GM19324 (cell line): ENCODE measurements around the gene CRELD2.

Experiments
- ATAC-seq: cut with Tn5 transposase; IDR thresholded peaks from one replicate; pipeline ENCODE4 v1.9.1; 2021; ENCODE audit warnings: mild to moderate bottlenecking, moderate library complexity; ENCODE audit not compliant: unreplicated experiment, low FRiP score

The CRELD2 gene

DNA sequence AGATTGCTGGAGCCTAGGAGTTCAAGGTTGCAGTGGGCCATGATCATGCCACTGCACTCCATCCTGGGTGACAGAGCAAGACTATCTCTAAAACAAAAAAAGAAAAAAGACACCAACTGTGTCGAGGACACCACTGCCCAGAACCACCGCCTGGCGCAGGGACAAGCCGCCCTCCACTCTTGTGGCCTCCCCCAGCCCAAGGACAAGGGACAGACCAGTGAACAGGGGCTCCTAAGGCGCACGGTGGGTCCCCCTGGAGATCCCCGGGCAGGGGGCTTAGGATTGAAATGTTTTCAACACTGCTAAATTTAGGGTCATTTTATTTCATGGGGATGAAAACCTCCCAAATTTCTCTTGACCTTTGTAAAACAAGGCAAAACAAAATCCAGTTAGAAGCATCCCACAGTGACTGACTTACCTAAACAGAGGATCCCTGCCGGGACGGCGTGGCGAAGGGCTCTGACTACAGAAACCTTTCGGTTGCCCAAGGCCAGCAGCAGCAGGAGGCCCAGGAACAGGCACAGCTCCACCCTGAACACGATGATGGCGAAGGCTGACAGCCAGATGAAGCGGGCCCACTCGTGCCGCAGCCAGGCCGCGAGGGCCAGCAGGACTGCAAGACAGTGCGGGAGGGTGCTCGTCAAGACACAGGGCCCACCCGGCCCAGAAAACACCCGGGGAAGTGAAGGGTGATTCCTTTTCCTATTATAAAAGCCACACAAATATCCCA lies 8.8 kb upstream of the CRELD2 start:
- ATAC-seq = no peak

DNA sequence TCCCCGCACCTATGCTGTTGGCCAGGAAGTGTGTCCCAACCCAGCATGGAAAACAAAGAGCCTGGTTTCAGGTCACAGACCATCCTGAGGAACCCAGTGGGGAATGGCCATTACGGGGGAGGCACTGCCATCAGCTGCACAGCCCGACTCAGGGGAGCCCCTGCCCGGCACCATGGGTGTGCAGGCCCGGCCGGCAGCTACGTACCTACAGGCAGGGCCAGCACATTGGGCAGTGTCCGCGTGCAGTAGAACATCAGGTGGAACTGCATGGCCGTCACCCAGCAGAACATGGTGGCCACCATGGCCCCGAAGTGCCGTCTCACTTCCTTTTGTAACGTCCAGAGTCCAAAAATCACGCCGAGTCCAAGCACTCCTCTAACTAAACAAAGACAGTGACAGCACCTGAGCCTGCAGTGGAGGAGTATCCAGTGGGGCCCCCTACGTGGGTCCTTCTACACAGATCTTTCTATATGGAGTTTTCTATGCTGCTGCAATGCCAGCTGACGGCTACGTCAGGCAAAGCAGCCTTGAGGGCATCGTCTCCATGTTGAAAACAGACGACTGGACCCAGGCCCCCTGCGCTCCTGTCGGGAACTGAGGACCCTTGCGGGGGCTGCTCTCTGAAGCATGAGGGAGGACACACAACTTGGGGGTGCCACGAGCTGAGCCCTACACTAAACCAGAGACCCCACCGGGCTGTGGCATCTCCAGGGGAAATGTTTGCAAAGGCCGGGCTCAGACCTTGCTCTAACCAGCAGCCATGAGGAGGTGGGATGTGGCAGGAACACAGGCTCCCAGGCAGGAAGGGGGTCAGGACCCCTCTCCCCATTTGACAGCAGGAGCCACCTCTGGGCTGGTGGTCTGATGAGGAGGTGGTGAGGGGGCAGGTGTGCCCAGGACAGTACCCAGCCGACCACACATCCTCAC lies 7.9 kb upstream of the CRELD2 start:
- ATAC-seq = no peak

GRCh38 chr22:49911881-49912625 lies 6.4 kb upstream of the CRELD2 start:
- no peak for ATAC-seq

DNA sequence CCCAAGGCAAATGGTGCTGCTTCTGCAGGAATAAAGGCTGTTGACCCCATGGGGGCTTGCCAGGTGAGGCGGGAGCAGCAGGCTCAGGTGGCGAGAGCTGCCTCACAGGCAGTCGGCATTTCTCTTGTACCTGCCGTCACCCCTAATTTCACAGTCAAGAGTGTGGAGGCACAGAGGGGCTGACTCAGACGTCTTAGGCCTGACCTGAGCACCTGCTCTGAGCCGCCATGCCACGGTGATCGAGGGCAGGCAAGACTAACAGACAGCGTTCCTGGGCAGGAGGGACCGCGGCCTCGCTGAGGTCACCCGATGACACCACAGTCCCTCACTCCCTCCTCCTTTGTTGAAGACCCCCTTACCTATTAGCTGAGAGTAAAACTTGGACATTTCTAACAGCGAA lies 5.4 kb upstream of the CRELD2 start:
- ATAC-seq = no peak

DNA sequence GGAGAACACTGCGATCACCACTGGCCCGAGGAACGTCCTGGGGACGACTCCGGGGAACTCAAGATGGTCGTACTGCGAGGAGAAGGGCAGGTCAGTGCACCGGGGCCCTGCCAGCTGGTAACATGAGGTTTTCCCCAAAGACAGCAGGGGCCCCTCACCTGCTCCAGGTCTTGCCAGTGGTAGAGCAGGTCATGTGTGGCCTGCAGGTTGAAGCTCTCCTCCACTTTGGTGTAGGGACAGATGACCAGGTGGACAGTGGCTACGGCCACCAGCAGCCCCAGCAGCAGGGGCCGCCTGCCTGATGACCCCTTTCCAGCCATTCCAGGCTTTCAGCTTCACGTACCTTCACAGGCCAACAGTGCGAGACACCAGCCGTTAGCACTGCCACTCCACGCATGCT lies 5.0 kb upstream of the CRELD2 start:
- ATAC-seq = no peak

- ATAC-seq = no peak
Measured at GRCh38 chr22:49914256-49914655, 4.2 kb upstream of the CRELD2 start.

- ATAC-seq = no peak
Measured at GRCh38 chr22:49915610-49916009, 2.8 kb upstream of the CRELD2 start.

DNA sequence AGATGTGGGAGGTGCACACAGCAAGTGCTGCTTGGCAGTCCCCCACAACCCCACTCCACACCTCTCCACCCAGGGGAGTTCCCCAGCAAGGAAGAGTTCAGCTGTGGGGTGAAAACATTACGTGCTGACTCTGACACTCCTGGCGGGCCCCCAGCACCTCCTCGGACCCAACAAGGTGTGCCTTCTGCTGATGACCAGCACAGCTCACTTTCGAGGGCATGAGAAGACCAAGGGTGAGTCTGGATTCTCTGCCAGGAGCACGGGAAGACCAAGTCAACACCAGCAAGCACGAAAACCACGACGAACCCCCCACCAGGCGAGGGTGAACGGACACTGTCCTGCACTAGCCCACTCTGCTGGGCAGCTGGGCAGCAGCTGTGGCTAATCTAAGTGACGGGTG lies 1.6 kb upstream of the CRELD2 start:
- no peak for ATAC-seq

DNA sequence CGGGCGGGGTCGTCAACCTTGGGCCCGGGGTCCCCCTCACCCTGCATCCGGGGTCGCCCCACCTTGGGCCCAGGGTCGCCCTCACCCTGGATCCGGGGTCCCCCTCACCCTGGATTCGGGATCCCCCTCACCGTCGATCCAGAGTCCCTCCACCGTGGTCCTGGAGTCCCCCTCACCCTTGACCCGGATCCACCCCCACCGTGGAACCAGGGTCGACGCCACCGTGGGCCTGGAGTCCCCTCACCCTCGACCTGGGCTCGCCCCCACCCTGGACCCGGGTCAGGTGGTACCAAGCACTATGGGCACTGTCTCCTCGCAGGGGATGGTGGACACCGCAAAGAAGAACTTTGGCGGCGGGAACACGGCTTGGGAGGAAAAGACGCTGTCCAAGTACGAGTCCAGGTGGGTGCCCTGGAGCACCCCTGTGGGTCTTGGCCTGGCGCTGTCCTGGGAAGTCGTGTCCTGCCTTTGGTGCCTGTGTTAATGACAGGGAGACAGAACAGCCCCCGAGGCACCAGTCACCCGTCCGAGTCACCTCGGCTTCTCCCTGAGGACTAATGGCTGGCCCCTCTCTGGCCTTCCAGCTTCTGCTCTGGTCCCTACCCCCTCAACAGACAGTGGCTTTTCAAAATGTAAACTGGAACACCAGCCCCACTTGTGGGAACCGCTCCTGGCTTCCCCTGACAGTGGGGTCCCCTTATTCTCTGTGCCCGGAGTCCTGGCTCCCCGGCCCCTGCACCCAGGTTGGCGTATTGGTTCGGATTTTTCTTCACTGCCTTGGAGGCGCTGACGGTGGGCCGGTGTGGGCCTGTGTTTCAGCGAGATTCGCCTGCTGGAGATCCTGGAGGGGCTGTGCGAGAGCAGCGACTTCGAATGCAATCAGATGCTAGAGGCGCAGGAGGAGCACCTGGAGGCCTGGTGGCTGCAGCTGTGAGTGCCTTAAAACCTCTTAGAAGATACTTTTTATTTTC lies 762 bp downstream of the CRELD2 start:
- no peak for ATAC-seq

DNA sequence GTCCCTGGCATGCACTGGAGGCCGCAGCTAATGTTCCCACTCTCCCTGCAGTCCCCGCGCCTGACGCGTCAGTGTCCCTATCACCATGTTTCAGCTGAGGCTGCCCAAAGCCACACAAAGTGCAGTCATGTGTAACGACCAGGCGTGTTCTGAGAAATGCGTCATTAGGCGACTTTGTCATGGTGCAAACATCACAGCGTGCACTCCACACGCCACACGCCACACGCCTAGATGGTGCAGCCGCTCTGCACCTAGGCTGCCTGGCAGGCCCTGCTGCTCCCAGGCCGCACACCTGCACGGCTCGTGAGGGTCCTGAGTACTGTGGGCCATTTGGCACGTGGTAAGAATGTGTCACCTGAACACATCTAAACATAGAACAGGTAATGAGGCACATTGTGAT lies 2.4 kb downstream of the CRELD2 start:
- no peak for ATAC-seq

- ATAC-seq = no peak
Measured at GRCh38 chr22:49921508-49922278, 3.3 kb downstream of the CRELD2 start.

- no peak for ATAC-seq
Measured at GRCh38 chr22:49922484-49922883, 4.0 kb downstream of the CRELD2 start.

DNA sequence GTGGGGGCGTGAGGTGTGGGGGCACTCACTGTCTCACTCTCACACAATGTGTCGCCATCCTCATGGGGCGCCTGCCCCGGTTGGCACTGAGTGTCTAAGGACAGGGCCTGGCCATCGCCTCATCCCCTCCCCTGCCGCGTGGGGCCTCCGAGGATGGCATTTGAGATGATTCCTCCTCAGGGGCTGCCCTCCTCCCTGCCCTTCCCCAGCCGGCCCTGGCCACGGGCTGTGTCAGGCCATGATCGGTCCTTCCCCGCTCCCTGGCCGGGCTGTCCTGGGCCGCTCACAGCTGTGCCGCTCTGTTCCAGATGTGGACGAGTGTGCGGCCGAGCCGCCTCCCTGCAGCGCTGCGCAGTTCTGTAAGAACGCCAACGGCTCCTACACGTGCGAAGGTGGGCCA lies 4.5 kb downstream of the CRELD2 start:
- ATAC-seq = no peak

- no peak for ATAC-seq
Measured at GRCh38 chr22:49923445-49923844, 5.0 kb downstream of the CRELD2 start.

GRCh38 chr22:49924113-49924833 lies 5.8 kb downstream of the CRELD2 start:
- ATAC-seq = no peak

GRCh38 chr22:49925525-49926128 lies 7.2 kb downstream of the CRELD2 start:
- no peak for ATAC-seq

DNA sequence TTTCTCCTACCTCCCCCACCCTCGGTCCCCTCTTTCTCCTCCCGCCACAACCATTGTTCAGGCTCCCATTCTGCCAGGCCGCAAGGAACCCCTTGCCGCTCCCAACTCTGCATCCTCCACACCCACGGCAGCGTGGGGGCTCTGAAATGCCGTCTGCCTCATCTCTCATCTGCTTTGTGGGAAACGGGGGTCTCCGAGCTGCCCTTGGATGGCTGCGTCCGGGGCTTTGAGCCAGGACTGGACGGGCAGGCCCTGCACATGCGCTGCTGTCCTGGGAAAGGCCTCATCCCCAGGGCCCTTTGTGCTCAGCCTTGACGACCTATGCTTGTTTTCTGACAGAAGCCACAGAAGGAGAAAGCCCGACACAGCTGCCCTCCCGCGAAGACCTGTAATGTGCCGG lies 8.5 kb downstream of the CRELD2 start:
- ATAC-seq = no peak

GRCh38 chr22:49927483-49928184 lies 9.2 kb downstream of the CRELD2 start:
- ATAC-seq = no peak
